Breast epithelium (tissue), 3 donors: ENCODE data around the gene TRMT6.

Experiments used
- CTCF ChIP-seq, 3 donors: fragments of 450-650 bp; IDR thresholded peaks; one replicate each; pipeline ENCODE4 v1.5.1; 2016 to 2017; ENCODE audit warnings: antibody characterized with exemption in 3 of 3, mild to moderate bottlenecking in 3 of 3, moderate library complexity in 3 of 3
- POLR2A ChIP-seq: fragments of 450-650 bp; IDR thresholded peaks from one replicate; pipeline ENCODE4 v1.6.1; 2016; ENCODE audit warnings: antibody characterized with exemption, mild to moderate bottlenecking, moderate library complexity

DNA sequence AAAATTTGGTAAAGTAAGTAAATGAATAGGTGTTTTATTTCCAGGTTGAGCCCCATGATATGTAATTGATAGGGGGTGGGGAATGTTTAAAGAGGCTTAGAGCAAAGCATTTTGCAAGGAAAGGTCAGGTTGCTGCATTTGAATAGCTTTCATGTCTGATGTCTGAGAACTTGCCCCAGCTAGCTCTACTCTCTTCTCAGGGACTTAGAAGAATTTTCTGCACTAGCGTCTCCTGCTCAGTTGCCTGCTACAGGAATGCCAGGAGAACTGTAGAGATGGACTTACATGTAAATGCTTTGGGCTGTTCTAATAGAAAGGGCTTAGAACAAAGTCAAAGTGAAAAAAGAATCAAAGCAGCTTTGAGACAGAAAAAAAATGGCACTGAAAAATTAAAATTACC, 35.5 kb downstream of the TRMT6 start:
- TF ChIP-seq CTCF (IDR thresholded peaks at IDR 0.05) (no peak), POLR2A (no peak)
